MM.1S (cell line): ENCODE results near the gene CELF2.

Experiments used
- DNase-seq: peaks from one replicate; pipeline ENCODE4 v3.0.0-alpha.2; 2015
- H2AFZ ChIP-seq: fragments of 300-600 bp; sonication (generic); 2 replicates; pipeline ENCODE4 v1.6.0; 2016; ENCODE audit warnings: antibody characterized with exemption, low read length
- H3F3A ChIP-seq: fragments of 300-600 bp; sonication (generic); 2 replicates; pipeline ENCODE4 v1.6.1; 2016; ENCODE audit warnings: mild to moderate bottlenecking, antibody characterized with exemption, low read length, moderate library complexity, mixed read lengths; ENCODE audit not compliant: insufficient read depth
- H3K27ac ChIP-seq: fragments of 300-600 bp; sonication (generic); 2 replicates; pipeline ENCODE4 v1.5.1; 2016; ENCODE audit warnings: mild to moderate bottlenecking, low read length
- H3K27me3 ChIP-seq: fragments of 300-600 bp; sonication (generic); replicated peaks from 2 replicates; pipeline ENCODE4 v1.6.0; 2016; ENCODE audit warnings: low read length; ENCODE audit not compliant: insufficient read depth
- H3K36me3 ChIP-seq: fragments of 300-600 bp; sonication (generic); replicated peaks from 2 replicates; pipeline ENCODE4 v1.6.1; 2016; ENCODE audit warnings: mild to moderate bottlenecking, low read length, mixed read lengths; ENCODE audit not compliant: insufficient read depth
- H3K4me1 ChIP-seq: fragments of 300-600 bp; sonication (generic); 2 replicates; pipeline ENCODE4 v1.6.1; 2016; ENCODE audit warnings: low read length, mixed read lengths
- H3K4me2 ChIP-seq: fragments of 300-600 bp; sonication (generic); 2 replicates; pipeline ENCODE4 v1.6.0; 2016; ENCODE audit warnings: low read depth, low read length
- H3K4me3 ChIP-seq: fragments of 300-600 bp; sonication (generic); 2 replicates; pipeline ENCODE4 v1.5.1; 2016; ENCODE audit warnings: low read length, mixed read lengths
- H3K79me2 ChIP-seq: fragments of 300-600 bp; sonication (generic); 2 replicates; pipeline ENCODE4 v1.6.1; 2016; ENCODE audit warnings: mixed run types, low read length, mixed read lengths
- H3K9ac ChIP-seq: fragments of 300-600 bp; sonication (generic); 2 replicates; pipeline ENCODE4 v1.6.1; 2016; ENCODE audit warnings: low read length, mixed read lengths
- H3K9me2 ChIP-seq: fragments of 300-600 bp; sonication (generic); replicated peaks from 2 replicates; pipeline ENCODE4 v1.6.1; 2016; ENCODE audit warnings: mild to moderate bottlenecking, low read length, mixed read lengths; ENCODE audit not compliant: insufficient read depth
- H3K9me3 ChIP-seq: fragments of 300-600 bp; sonication (generic); replicated peaks from 2 replicates; pipeline ENCODE4 v1.6.1; 2016; ENCODE audit warnings: mild to moderate bottlenecking, low read length, mixed read lengths; ENCODE audit not compliant: insufficient read depth
- H4K20me1 ChIP-seq: fragments of 300-600 bp; sonication (generic); 2 replicates; pipeline ENCODE4 v1.6.1; 2016; ENCODE audit warnings: mild to moderate bottlenecking, low read length, moderate library complexity, mixed read lengths; ENCODE audit not compliant: insufficient read depth
- CTCF ChIP-seq: fragments of 300-600 bp; sonication (generic); IDR thresholded peaks from 2 replicates; pipeline ENCODE4 v1.5.1; 2016; ENCODE audit warnings: antibody characterized with exemption, low read length, mixed read lengths
- EZH2 ChIP-seq: fragments of 300-600 bp; sonication (generic); optimal IDR thresholded peaks from 2 replicates; pipeline ENCODE3; 2017; ENCODE audit warnings: low read depth, mild to moderate bottlenecking, antibody characterized with exemption, low read length, mixed read lengths
- EZH2phosphoT487 ChIP-seq: fragments of 300-600 bp; sonication (generic); IDR thresholded peaks from 2 replicates; pipeline ENCODE4 v1.6.1; 2018; ENCODE audit warnings: antibody characterized with exemption, low read length

Gene CELF2

DNA sequence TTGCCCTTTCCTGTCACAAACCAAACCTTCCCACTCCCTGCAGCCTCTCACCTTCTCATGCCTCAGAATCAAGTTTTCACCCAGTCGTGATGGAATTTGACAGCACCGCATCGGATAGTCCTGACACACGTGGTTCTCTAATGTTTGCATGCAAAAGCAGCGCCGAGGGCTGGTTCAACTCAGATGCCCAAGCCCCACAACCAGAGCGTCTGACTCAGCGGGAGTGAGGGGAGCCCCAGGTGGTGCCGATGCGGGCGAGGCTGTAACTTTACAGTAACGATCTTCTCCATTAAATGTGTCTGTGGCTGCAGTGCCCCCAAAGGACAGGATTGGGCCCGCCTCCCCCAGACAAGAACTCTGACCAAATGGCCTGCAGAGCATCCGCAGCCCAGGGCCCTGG, 284.5 kb downstream of the CELF2 start:
- Histone ChIP-seq H3K36me3 (peaks cover 40% of the 10 kb centered on the region), H3K9me3 (no peaks in the 10 kb centered on the region)

DNA sequence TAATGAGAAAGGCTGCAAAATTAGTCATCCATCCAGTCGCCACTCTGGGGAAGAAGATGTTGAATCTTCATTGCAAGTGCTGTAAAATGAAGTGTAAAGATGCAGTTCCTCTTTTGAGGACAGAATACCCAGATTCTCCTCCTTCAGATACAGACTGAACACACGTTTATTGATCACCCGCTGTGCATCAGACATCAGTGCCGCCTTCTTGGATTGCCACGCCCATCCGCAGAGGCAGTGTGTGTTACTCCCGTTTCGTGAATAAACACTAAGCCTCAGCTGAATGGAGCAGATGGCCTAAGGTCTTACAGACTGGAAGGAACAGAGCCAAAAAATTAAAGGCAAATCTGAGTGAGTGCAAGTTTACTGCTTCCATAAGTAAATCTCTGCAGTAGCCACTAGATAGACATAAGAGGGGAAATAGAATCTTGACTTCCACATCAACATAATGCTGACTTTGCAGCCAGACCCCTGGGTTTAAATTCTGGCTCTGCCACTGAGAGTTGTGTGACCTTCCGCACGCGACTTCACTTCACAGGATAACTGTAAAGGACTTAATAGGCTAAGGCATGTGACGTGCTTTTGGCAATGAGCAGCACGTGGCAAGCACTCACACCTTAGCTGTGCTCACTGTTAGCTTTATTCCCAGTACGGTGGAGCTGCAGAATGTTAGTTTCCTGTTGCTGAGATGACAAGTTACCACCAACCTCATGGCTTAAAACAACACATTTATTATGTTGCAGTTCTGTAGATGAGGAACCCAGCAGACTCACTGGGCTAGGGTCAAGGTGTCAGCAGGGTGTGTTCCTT, 285.9 kb downstream of the CELF2 start:
- H3K9ac ChIP-seq = no peak overlapping the region
- H3K36me3 ChIP-seq = peaks cover 43% of the 10 kb centered on the region
- H3F3A ChIP-seq = peaks cover 57% of the 10 kb centered on the region
- H3K27ac ChIP-seq = no peak overlapping the region
- no peak overlapping the region for H3K4me2 ChIP-seq
- peaks cover 3% of the 10 kb centered on the region; the same call in 1 of the 2 replicates for H4K20me1 ChIP-seq
- no peaks in the 10 kb centered on the region for H3K9me2 ChIP-seq
- H2AFZ ChIP-seq = no peak overlapping the region
- H3K27me3 ChIP-seq = no peaks in the 10 kb centered on the region
- no peaks in the 10 kb centered on the region for H3K9me3 ChIP-seq
- H3K4me1 ChIP-seq = peaks cover 39% of the 10 kb centered on the region
- no peak for DNase-seq
- TF ChIP-seq EZH2 = no peak
- peaks cover 95% of the 10 kb centered on the region for H3K79me2 ChIP-seq
- H3K4me3 ChIP-seq = no peak overlapping the region

More for the DNA sequence above, 284.5 kb downstream of the CELF2 start:
- DNase-seq = no peak
- Histone ChIP-seq H3K4me1 (peaks cover 35% of the 10 kb centered on the region), H4K20me1 (peaks cover 3% of the 10 kb centered on the region; the same call in 1 of the 2 replicates), H2AFZ (no peak overlapping the region), H3K9me2 (no peaks in the 10 kb centered on the region), H3K4me3 (no peak overlapping the region), H3K4me2 (no peak overlapping the region), H3K27ac (no peak overlapping the region), H3K9ac (no peak overlapping the region), H3K27me3 (no peaks in the 10 kb centered on the region), H3K79me2 (peaks cover 95% of the 10 kb centered on the region), H3F3A (peaks cover 56% of the 10 kb centered on the region)
- TF ChIP-seq EZH2 (no peak), EZH2phosphoT487 (no peak), CTCF (no peak)

GRCh38 chr10:11304906-11305585, 287.4 kb downstream of the CELF2 start:
- Histone ChIP-seq H3K4me1 (peaks cover 39% of the 10 kb centered on the region), H3K36me3 (peaks cover 43% of the 10 kb centered on the region), H2AFZ (no peak overlapping the region), H3K4me3 (no peak overlapping the region), H3K4me2 (no peak overlapping the region), H3K9me2 (no peaks in the 10 kb centered on the region), H3K9me3 (no peaks in the 10 kb centered on the region), H3K27ac (no peak overlapping the region), H3K79me2 (peaks cover 95% of the 10 kb centered on the region), H3F3A (peaks cover 49% of the 10 kb centered on the region), H3K27me3 (no peaks in the 10 kb centered on the region), H4K20me1 (peaks cover 14% of the 10 kb centered on the region; the same call in 1 of the 2 replicates), H3K9ac (no peak overlapping the region)
- no peak for TF ChIP-seq CTCF
- no peak for TF ChIP-seq EZH2phosphoT487
- no peak for TF ChIP-seq EZH2
- DNase-seq = no peak
